Measurements from ENCODE around the gene ZSCAN23. TPM values are rescaled to one million over a fixed set of nuclear protein-coding genes. Genes with fewer than 3 reads are reported as not detected.

Gene ZSCAN23
- total RNA-seq, 3 donors from 2014 or later = 0.46 to 0.76 (median 0.69) TPM

Other genes with a start within 250 kb of the ZSCAN23 start
- 1 to 10 TPM; 2.0 to 3.4 (median 2.3) TPM for gene ZSCAN9, start 218.2 kb downstream of the ZSCAN23 start, total RNA-seq
- gene ZKSCAN4, start 191.2 kb downstream of the ZSCAN23 start, total RNA-seq = 1 to 10 TPM; 3.4 to 4.2 (median 3.8) TPM
- gene NKAPL, start 184.2 kb downstream of the ZSCAN23 start, total RNA-seq = under 1 TPM; 0.16 to 0.35 (median 0.32) TPM
- 1 to 10 TPM; 5.5 to 6.7 (median 6.5) TPM for gene ZSCAN26, start 176.3 kb downstream of the ZSCAN23 start, total RNA-seq
- gene PGBD1, start 161.9 kb downstream of the ZSCAN23 start, total RNA-seq = 1 to 10 TPM; 1.7 to 2.7 (median 2.3) TPM
- 1 to 10 TPM in 1 of 3 donors, under 1 TPM in 2; 0.76 to 1.5 (median 0.83) TPM for gene ZSCAN31, start 107.3 kb downstream of the ZSCAN23 start, total RNA-seq
- gene ZKSCAN3, start 93.5 kb downstream of the ZSCAN23 start, total RNA-seq = 1 to 10 TPM; 1.9 to 2.4 (median 2.3) TPM
- 1 to 10 TPM; 2.7 to 2.8 (median 2.7) TPM for gene ZSCAN12, start 43.7 kb downstream of the ZSCAN23 start, total RNA-seq
- not detected for gene GPX6, start 72.3 kb upstream of the ZSCAN23 start, total RNA-seq
- not detected for gene GPX5, start 82.4 kb upstream of the ZSCAN23 start, total RNA-seq